Type B pancreatic cell (in vitro differentiated cells): ENCODE data around the gene IMMP2L. TPM values are rescaled to one million over a fixed set of nuclear protein-coding genes. Genes with fewer than 3 reads are reported as not detected.
"Not testable (repeated sequence)": the region's sequence is repeated elsewhere in the genome, so short reads cannot be mapped to it uniquely, and the experiment has no call there.

ENCODE experiments used
- DNase-seq: peaks from one replicate; pipeline ENCODE4 v3.0.0; 2021; ENCODE audit warnings: mixed read lengths; ENCODE audit not compliant: unreplicated experiment; ENCODE audit errors: extremely low spot score
- H3K27ac Mint-ChIP-seq: 2 replicates; pipeline ENCODE4 v1.8.0; 2021; ENCODE audit warnings: mild to moderate bottlenecking, mixed read lengths
- H3K27me3 Mint-ChIP-seq: 2 replicates; pipeline ENCODE4 v1.8.0; 2021; ENCODE audit warnings: mixed read lengths
- H3K36me3 Mint-ChIP-seq: 2 replicates; pipeline ENCODE4 v1.8.0; 2021; ENCODE audit warnings: mixed read lengths
- H3K4me1 Mint-ChIP-seq: one replicate; pipeline ENCODE4 v1.8.0; 2021; ENCODE audit warnings: mixed read lengths; ENCODE audit not compliant: unreplicated experiment
- H3K4me3 Mint-ChIP-seq: 2 replicates; pipeline ENCODE4 v1.8.0; 2021; ENCODE audit warnings: mild to moderate bottlenecking, mixed read lengths
- H3K9me3 Mint-ChIP-seq: 2 replicates; pipeline ENCODE4 v1.8.0; 2021; ENCODE audit warnings: mixed read lengths
- CTCF ChIP-seq: fragments of 200-600 bp; sonication (generic); conservative IDR thresholded peaks from 2 replicates; pipeline ENCODE4 v1.5.0; 2021; ENCODE audit warnings: antibody characterized with exemption, mild to moderate bottlenecking
- total RNA-seq: library from RNA; stranded (reverse); gene quantifications from 2 replicates; pipeline ENCODE4 v1.2.1, GENCODE V29; 2021; ENCODE audit warnings: low replicate concordance

Gene IMMP2L
- total RNA-seq, 1 donor from 2014 or later = 23.0 TPM

GRCh38 chr7:111074071-111074747 lies 488.1 kb downstream of the IMMP2L start:
- H3K27ac Mint-ChIP-seq = no peak overlapping the region
- no peaks in the 10 kb centered on the region for H3K36me3 Mint-ChIP-seq
- no peak overlapping the region for H3K4me3 Mint-ChIP-seq
- TF ChIP-seq CTCF = no peak
- DNase-seq = no peak
- no peaks in the 10 kb centered on the region for H3K27me3 Mint-ChIP-seq
- peaks cover 9% of the 10 kb centered on the region for H3K4me1 Mint-ChIP-seq
- no peaks in the 10 kb centered on the region for H3K9me3 Mint-ChIP-seq

- not testable (repeated sequence) for H3K9me3 Mint-ChIP-seq, H3K4me1 Mint-ChIP-seq, DNase-seq, H3K27me3 Mint-ChIP-seq, H3K4me3 Mint-ChIP-seq, H3K36me3 Mint-ChIP-seq, H3K27ac Mint-ChIP-seq
Observed at GRCh38 chr7:111072658-111073057, 489.6 kb downstream of the IMMP2L start.

GRCh38 chr7:111071556-111071955 lies 490.7 kb downstream of the IMMP2L start:
- Mint-ChIP-seq H3K27me3 (no peaks in the 10 kb centered on the region), H3K4me3 (no peak overlapping the region), H3K27ac (no peak overlapping the region), H3K36me3 (no peaks in the 10 kb centered on the region), H3K9me3 (no peaks in the 10 kb centered on the region), H3K4me1 (peaks cover 9% of the 10 kb centered on the region)
- no peak for DNase-seq
- TF ChIP-seq CTCF = no peak

GRCh38 chr7:111068618-111069017 lies 493.7 kb downstream of the IMMP2L start:
- Mint-ChIP-seq H3K4me1 (peaks cover 4% of the 10 kb centered on the region), H3K27me3 (no peaks in the 10 kb centered on the region), H3K27ac (no peak overlapping the region), H3K4me3 (no peak overlapping the region), H3K36me3 (peaks cover 4% of the 10 kb centered on the region), H3K9me3 (peaks cover 10% of the 10 kb centered on the region)
- no peak for TF ChIP-seq CTCF
- no peak for DNase-seq

- Mint-ChIP-seq H3K4me3 (no peak overlapping the region), H3K9me3 (peaks cover 14% of the 10 kb centered on the region), H3K36me3 (peaks cover 8% of the 10 kb centered on the region), H3K27ac (no peak overlapping the region), H3K27me3 (no peaks in the 10 kb centered on the region), H3K4me1 (peaks cover 4% of the 10 kb centered on the region)
- no peak for TF ChIP-seq CTCF
- no peak for DNase-seq
Observed at GRCh38 chr7:111067682-111068081, 494.6 kb downstream of the IMMP2L start.

- peaks cover 4% of the 10 kb centered on the region for H3K4me1 Mint-ChIP-seq
- no peak for TF ChIP-seq CTCF
- H3K36me3 Mint-ChIP-seq = peaks cover 8% of the 10 kb centered on the region
- no peak overlapping the region for H3K27ac Mint-ChIP-seq
- H3K27me3 Mint-ChIP-seq = no peaks in the 10 kb centered on the region
- DNase-seq = no peak
- no peak overlapping the region for H3K4me3 Mint-ChIP-seq
- H3K9me3 Mint-ChIP-seq = peaks cover 14% of the 10 kb centered on the region
Observed at GRCh38 chr7:111067251-111067650, 495.0 kb downstream of the IMMP2L start.
